22Rv1 (cell line): Measurements from ENCODE around the gene IGF2R.

Experiments used
- CTCF ChIP-seq: fragments of 450-650 bp; IDR thresholded peaks from 2 replicates; pipeline ENCODE4 v1.5.1; 2017; ENCODE audit warnings: mild to moderate bottlenecking
- ZFX ChIP-seq: fragments of 450-650 bp; IDR thresholded peaks from 2 replicates; pipeline ENCODE4 v1.6.1; 2017; ENCODE audit warnings: antibody characterized with exemption, borderline replicate concordance

GRCh38 chr6:160103825-160104100 lies 134.9 kb downstream of the IGF2R start:
- no peak for TF ChIP-seq CTCF
- no peak for TF ChIP-seq ZFX
